ENCODE results near the gene NPY. TPM values are rescaled to one million over a fixed set of nuclear protein-coding genes. Genes with fewer than 3 reads are reported as not detected.

The NPY gene
- total RNA-seq, 2 experiments from 2014 or later = not detected

- H3K27me3 Mint-ChIP-seq = peaks cover 39% of the 10 kb centered on the region
These were observed 20.6 kb downstream of the NPY start for GRCh38 chr7:24304494-24305095.

GRCh38 chr7:24307326-24307725 lies 23.3 kb downstream of the NPY start:
- H3K4me3 Mint-ChIP-seq = no peak overlapping the region
- H3K27ac Mint-ChIP-seq = no peak overlapping the region
- CTCF ChIA-PET = no interaction called here
- DNase-seq = no peak
- no peaks in the 10 kb centered on the region for H3K4me1 ChIP-seq (ENCODE audit: insufficient read depth, low read length)
- no peak for ATAC-seq (ENCODE audit: poor library complexity)
- H3K27ac ChIP-seq (ENCODE audit: low read depth in 1 of 2, low read length in 2 of 2) = no peak overlapping the region
- no peaks in the 10 kb centered on the region for H3K36me3 ChIP-seq (ENCODE audit: insufficient read depth, low read length)
- H3K4me1 Mint-ChIP-seq (ENCODE audit: low read depth) = no peaks in the 10 kb centered on the region
- TF ChIP-seq, protein P1, sequence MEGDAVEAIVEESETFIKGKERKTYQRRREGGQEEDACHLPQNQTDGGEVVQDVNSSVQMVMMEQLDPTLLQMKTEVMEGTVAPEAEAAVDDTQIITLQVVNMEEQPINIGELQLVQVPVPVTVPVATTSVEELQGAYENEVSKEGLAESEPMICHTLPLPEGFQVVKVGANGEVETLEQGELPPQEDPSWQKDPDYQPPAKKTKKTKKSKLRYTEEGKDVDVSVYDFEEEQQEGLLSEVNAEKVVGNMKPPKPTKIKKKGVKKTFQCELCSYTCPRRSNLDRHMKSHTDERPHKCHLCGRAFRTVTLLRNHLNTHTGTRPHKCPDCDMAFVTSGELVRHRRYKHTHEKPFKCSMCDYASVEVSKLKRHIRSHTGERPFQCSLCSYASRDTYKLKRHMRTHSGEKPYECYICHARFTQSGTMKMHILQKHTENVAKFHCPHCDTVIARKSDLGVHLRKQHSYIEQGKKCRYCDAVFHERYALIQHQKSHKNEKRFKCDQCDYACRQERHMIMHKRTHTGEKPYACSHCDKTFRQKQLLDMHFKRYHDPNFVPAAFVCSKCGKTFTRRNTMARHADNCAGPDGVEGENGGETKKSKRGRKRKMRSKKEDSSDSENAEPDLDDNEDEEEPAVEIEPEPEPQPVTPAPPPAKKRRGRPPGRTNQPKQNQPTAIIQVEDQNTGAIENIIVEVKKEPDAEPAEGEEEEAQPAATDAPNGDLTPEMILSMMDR (IDR thresholded peaks at IDR 0.05) = no peak
- POLR2A ChIA-PET = no interaction called here
- H3K36me3 Mint-ChIP-seq (ENCODE audit: low read depth) = no peaks in the 10 kb centered on the region
- peaks cover 3 to 11% of the 10 kb centered on the region in 2 experiments for H3K27me3 ChIP-seq (ENCODE audit: control insufficient read depth in 1 of 2, insufficient read depth in 2 of 2, low read length in 2 of 2)
- peaks cover 40% of the 10 kb centered on the region for H3K27me3 Mint-ChIP-seq
- H3K4me3 ChIP-seq (ENCODE audit: low read length) = no peak overlapping the region
- intact Hi-C loops (cut with DNase I, micrococcal nuclease) = no loop called here
- no peaks in the 10 kb centered on the region for H3K9me3 Mint-ChIP-seq
- H3K9me3 ChIP-seq (ENCODE audit: control insufficient read depth in 1 of 2, insufficient read depth in 1 of 2, low read length in 2 of 2) = no peaks in the 10 kb centered on the region

More at GRCh38 chr7:24304494-24305095, 20.6 kb downstream of the NPY start:
- H3K9me3 Mint-ChIP-seq = no peaks in the 10 kb centered on the region
- no peak overlapping the region for H3K27ac Mint-ChIP-seq
- Histone ChIP-seq H3K4me1 (ENCODE audit: insufficient read depth, low read length) (no peaks in the 10 kb centered on the region), H3K36me3 (ENCODE audit: insufficient read depth, low read length) (no peaks in the 10 kb centered on the region), H3K4me3 (ENCODE audit: low read length) (no peak overlapping the region), H3K27ac (ENCODE audit: low read depth in 1 of 2, low read length in 2 of 2) (no peak overlapping the region), H3K27me3 (ENCODE audit: control insufficient read depth in 1 of 2, insufficient read depth in 2 of 2, low read length in 2 of 2) (peaks cover 3 to 15% of the 10 kb centered on the region in 2 experiments), H3K9me3 (ENCODE audit: control insufficient read depth in 1 of 2, insufficient read depth in 1 of 2, low read length in 2 of 2) (no peaks in the 10 kb centered on the region)
- no peak overlapping the region for H3K4me3 Mint-ChIP-seq
- H3K4me1 Mint-ChIP-seq (ENCODE audit: low read depth) = no peaks in the 10 kb centered on the region
- CTCF ChIA-PET = no interaction called here
- ATAC-seq (ENCODE audit: poor library complexity) = no peak
- POLR2A ChIA-PET = no interaction called here
- TF ChIP-seq, protein P1 (IDR thresholded peaks at IDR 0.05) = no peak
- DNase-seq = no peak
- intact Hi-C loops (cut with DNase I, micrococcal nuclease) = no loop called here
- no peaks in the 10 kb centered on the region for H3K36me3 Mint-ChIP-seq (ENCODE audit: low read depth)

GRCh38 chr7:24312588-24312987 lies 28.6 kb downstream of the NPY start:
- ChIA-PET CTCF (no interaction called here), POLR2A (no interaction called here)
- DNase-seq (no peak), ATAC-seq (ENCODE audit: poor library complexity) (no peak)
- H3K4me3 Mint-ChIP-seq = no peak overlapping the region
- no peaks in the 10 kb centered on the region for H3K4me1 Mint-ChIP-seq (ENCODE audit: low read depth)
- no peak overlapping the region for H3K4me3 ChIP-seq (ENCODE audit: low read length)
- TF ChIP-seq, protein P1 (IDR thresholded peaks at IDR 0.05) = no peak
- no peak overlapping the region for H3K27ac ChIP-seq (ENCODE audit: low read depth in 1 of 2, low read length in 2 of 2)
- H3K27me3 Mint-ChIP-seq = peaks cover 19% of the 10 kb centered on the region
- intact Hi-C loops (cut with DNase I, micrococcal nuclease) = no loop called here
- H3K27me3 ChIP-seq (ENCODE audit: control insufficient read depth in 1 of 2, insufficient read depth in 2 of 2, low read length in 2 of 2) = peaks cover 0 to 2% of the 10 kb centered on the region in 2 experiments
- H3K9me3 ChIP-seq (ENCODE audit: control insufficient read depth in 1 of 2, insufficient read depth in 1 of 2, low read length in 2 of 2) = no peaks in the 10 kb centered on the region
- H3K27ac Mint-ChIP-seq = no peak overlapping the region
- no peaks in the 10 kb centered on the region for H3K36me3 ChIP-seq (ENCODE audit: insufficient read depth, low read length)
- no peaks in the 10 kb centered on the region for H3K4me1 ChIP-seq (ENCODE audit: insufficient read depth, low read length)
- no peaks in the 10 kb centered on the region for H3K36me3 Mint-ChIP-seq (ENCODE audit: low read depth)
- H3K9me3 Mint-ChIP-seq = no peaks in the 10 kb centered on the region

Data from CD4-positive, alpha-beta T cell (primary cell).